Liver (tissue), 9 donors: ENCODE results near the gene UGT3A1. TPM values are rescaled to one million over a fixed set of nuclear protein-coding genes. Genes with fewer than 3 reads are reported as not detected.
A peak's percentile ranks its signal among the peaks of the same experiment; 100 is the strongest.
"Not testable (repeated sequence)": the region's sequence is repeated elsewhere in the genome, so short reads cannot be mapped to it uniquely, and the experiment has no call there.

Experiments used
- DNase-seq: peaks from one replicate; pipeline ENCODE4 v3.0.0-alpha.2; 2017; ENCODE audit warnings: low spot score
- H3K27ac ChIP-seq, 2 donors: one replicate each; pipeline ENCODE4 v1.7.0; 2013; ENCODE audit warnings: inconsistent platforms in 2 of 2, low read length in 2 of 2, control low read depth in 1 of 2, low read depth in 1 of 2, mild to moderate bottlenecking in 1 of 2
- H3K27me3 ChIP-seq, 4 donors: one replicate each; pipeline versions ENCODE4 v1.6.1 to v1.7.0; 2013; ENCODE audit warnings: low read length in 3 of 4, inconsistent platforms in 1 of 4, mild to moderate bottlenecking in 1 of 4, moderate library complexity in 1 of 4; ENCODE audit not compliant: control insufficient read depth in 4 of 4, insufficient read depth in 4 of 4
- H3K36me3 ChIP-seq, 4 donors: one replicate each; pipeline versions ENCODE4 v1.6.1 to v1.7.0; 2013; ENCODE audit warnings: low read length in 3 of 4, mild to moderate bottlenecking in 3 of 4, low read depth in 1 of 4, moderate library complexity in 1 of 4; ENCODE audit not compliant: control insufficient read depth in 4 of 4, insufficient read depth in 3 of 4
- H3K4me1 ChIP-seq, 4 donors: one replicate each; pipeline versions ENCODE4 v1.6.1 to v1.7.0; 2013; ENCODE audit warnings: low read length in 3 of 4, mild to moderate bottlenecking in 3 of 4, moderate library complexity in 1 of 4; ENCODE audit not compliant: control insufficient read depth in 4 of 4, insufficient read depth in 4 of 4
- H3K4me3 ChIP-seq, 3 donors: one replicate each; pipeline versions ENCODE4 v1.6.1 to v1.7.0; 2013; ENCODE audit warnings: low read length in 3 of 3, control low read depth in 1 of 3, low read depth in 1 of 3, mild to moderate bottlenecking in 1 of 3
- H3K9ac ChIP-seq, 2 donors: one replicate each; pipeline ENCODE4 v1.7.0; 2013; ENCODE audit warnings: low read length in 2 of 2, mild to moderate bottlenecking in 2 of 2, moderate library complexity in 2 of 2, control low read depth in 1 of 2, low read depth in 1 of 2
- H3K9me3 ChIP-seq, 4 donors: one replicate each; pipeline versions ENCODE4 v1.6.1 to v1.7.0; 2013; ENCODE audit warnings: low read length in 3 of 4; ENCODE audit not compliant: control insufficient read depth in 4 of 4
- ATF3 ChIP-seq: IDR thresholded peaks from 2 replicates; pipeline ENCODE4 v1.6.1; 2016; ENCODE audit warnings: antibody characterized with exemption
- CTCF ChIP-seq: fragments of 150-350 bp; IDR thresholded peaks from 2 replicates; pipeline ENCODE4 v1.5.1; 2017; ENCODE audit warnings: improper control_type of control experiment, low read depth, low read length; ENCODE audit not compliant: missing input control
- EGR1 ChIP-seq, 2 donors: IDR thresholded peaks; 2 replicates each; pipeline ENCODE4 v1.6.1; 2016 to 2018; ENCODE audit warnings: antibody characterized with exemption in 2 of 2, low read depth in 2 of 2
- FOXA1 ChIP-seq: IDR thresholded peaks from 2 replicates; pipeline ENCODE4 v1.6.1; 2016; ENCODE audit warnings: antibody characterized with exemption
- FOXA2 ChIP-seq: IDR thresholded peaks from 2 replicates; pipeline ENCODE4 v1.6.1; 2016; ENCODE audit warnings: antibody characterized with exemption
- GABPA ChIP-seq, 2 donors: IDR thresholded peaks in 1 of 2; conservative IDR thresholded peaks in 1 of 2; 2 replicates each; pipeline ENCODE4 v1.6.1; 2016; ENCODE audit warnings: antibody characterized with exemption in 2 of 2, mild to moderate bottlenecking in 1 of 2, moderate library complexity in 1 of 2
- HNF4A ChIP-seq, 2 donors: conservative IDR thresholded peaks; 2 replicates each; pipeline ENCODE4 v1.6.1; 2016; ENCODE audit warnings: antibody characterized with exemption in 2 of 2, mild to moderate bottlenecking in 2 of 2
- JUND ChIP-seq, 2 donors: IDR thresholded peaks; 2 replicates each; pipeline ENCODE4 v1.6.1; 2016; ENCODE audit warnings: antibody characterized with exemption in 2 of 2
- MAX ChIP-seq: IDR thresholded peaks from 2 replicates; pipeline ENCODE4 v1.6.1; 2016; ENCODE audit warnings: antibody characterized with exemption
- NR2F2 ChIP-seq: IDR thresholded peaks from 2 replicates; pipeline ENCODE4 v1.6.1; 2016; ENCODE audit warnings: antibody characterized with exemption
- RAD21 ChIP-seq, 2 donors: IDR thresholded peaks; 2 replicates each; pipeline ENCODE4 v1.6.1; 2016; ENCODE audit warnings: antibody characterized with exemption in 2 of 2, mild to moderate bottlenecking in 2 of 2
- REST ChIP-seq: IDR thresholded peaks from 2 replicates; pipeline ENCODE4 v1.6.1; 2016; ENCODE audit warnings: antibody characterized with exemption, mild to moderate bottlenecking
- RXRA ChIP-seq, 2 donors: IDR thresholded peaks; 2 replicates each; pipeline ENCODE4 v1.6.1; 2017 to 2018; ENCODE audit warnings: antibody characterized with exemption in 2 of 2, mild to moderate bottlenecking in 1 of 2
- SP1 ChIP-seq: IDR thresholded peaks from 2 replicates; pipeline ENCODE4 v1.6.1; 2018; ENCODE audit warnings: antibody characterized with exemption, mild to moderate bottlenecking
- TAF1 ChIP-seq: conservative IDR thresholded peaks from 2 replicates; pipeline ENCODE4 v1.6.1; 2016; ENCODE audit warnings: antibody characterized with exemption, mild to moderate bottlenecking
- YY1 ChIP-seq: IDR thresholded peaks from 2 replicates; pipeline ENCODE4 v1.6.1; 2016; ENCODE audit warnings: antibody characterized with exemption, mild to moderate bottlenecking
- whole genome bisulfite sequencing: extraction: QIAGEN DNeasy Blood & Tissue Kit; methylation state at CpG from one replicate; pipeline ENCODE4 v1.1.7; 2013; 5-methylcytosine and 5-hydroxymethylcytosine counted together
- polyA plus RNA-seq, 2 donors: library from polyadenylated mRNA; stranded (reverse) in 1 of 2; unstranded in 1 of 2; fragments of 200-250 nt in 1 of 2; fragments of >200 nt in 1 of 2; fragmentation: Nextera tagmentation in 1 of 2; extraction: Ambion mirVana in 1 of 2; gene quantifications; one replicate each; pipeline versions ENCODE4 v1.2.1 to v1.2.3, GENCODE V29; 2013 to 2015
- total RNA-seq, 2 donors: library from RNA; depleted of rRNA; stranded (reverse); fragments of >200 nt; gene quantifications; one replicate each; pipeline ENCODE4 v1.2.3, GENCODE V29; 2014
- TF ChIP-seq, protein P1 (sequence below): IDR thresholded peaks from 2 replicates; pipeline ENCODE4 v1.6.1; 2016; ENCODE audit warnings: antibody characterized with exemption
- donor health status: healthy.
- donor health status: healthy.
- donor health status: healthy.
- donor health status: healthy.
- donor health status: healthy.

UGT3A1 gene
- total and polyA plus RNA-seq, 4 donors: 0.28 to 60.6 (median 21.0) TPM

DNA sequence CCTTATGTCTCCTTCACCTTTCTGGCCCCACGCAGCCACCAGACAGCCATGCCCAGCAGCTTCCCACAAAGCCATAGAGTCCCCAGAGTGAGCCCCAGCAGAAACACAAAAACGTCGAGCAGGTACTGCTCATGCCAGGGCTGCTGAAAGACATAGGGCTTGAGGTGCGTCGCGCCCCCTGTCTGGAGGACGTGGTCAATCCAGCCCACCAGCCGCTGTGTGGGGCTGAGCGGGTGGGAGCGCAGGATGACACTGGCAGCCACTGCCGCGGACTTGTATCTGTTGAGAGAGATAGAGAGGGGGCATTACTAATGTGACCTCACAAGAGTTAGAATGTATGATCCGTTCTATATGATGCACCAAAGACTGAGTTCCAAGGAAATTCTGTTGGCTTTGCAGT, 44.5 kb upstream of the UGT3A1 start:
- H3K9ac ChIP-seq: no peak overlapping the region
- H3K36me3 ChIP-seq: no peaks in the 10 kb centered on the region
- WGBS: 94% methylated on average over 13 of the region's 13 CpGs
- no peak for DNase-seq
- H3K27ac ChIP-seq: no peak overlapping the region
- TF ChIP-seq NR2F2 (no peak), CTCF (no peak), GABPA (IDR thresholded peaks at IDR 0.05 in 1 of 2, conservative IDR thresholded peaks at IDR 0.05 in 1 of 2) (no peak), EGR1 (IDR thresholded peaks at IDR 0.05; ENCODE audit: low read depth in 2 of 2) (no peak), ATF3 (no peak), FOXA2 (no peak), JUND (IDR thresholded peaks at IDR 0.05) (no peak), REST (no peak), RAD21 (IDR thresholded peaks at IDR 0.05) (no peak)
- no peaks in the 10 kb centered on the region for H3K9me3 ChIP-seq
- no peak overlapping the region for H3K4me3 ChIP-seq
- no peaks in the 10 kb centered on the region for H3K4me1 ChIP-seq
- H3K27me3 ChIP-seq: no peaks in the 10 kb centered on the region

DNA sequence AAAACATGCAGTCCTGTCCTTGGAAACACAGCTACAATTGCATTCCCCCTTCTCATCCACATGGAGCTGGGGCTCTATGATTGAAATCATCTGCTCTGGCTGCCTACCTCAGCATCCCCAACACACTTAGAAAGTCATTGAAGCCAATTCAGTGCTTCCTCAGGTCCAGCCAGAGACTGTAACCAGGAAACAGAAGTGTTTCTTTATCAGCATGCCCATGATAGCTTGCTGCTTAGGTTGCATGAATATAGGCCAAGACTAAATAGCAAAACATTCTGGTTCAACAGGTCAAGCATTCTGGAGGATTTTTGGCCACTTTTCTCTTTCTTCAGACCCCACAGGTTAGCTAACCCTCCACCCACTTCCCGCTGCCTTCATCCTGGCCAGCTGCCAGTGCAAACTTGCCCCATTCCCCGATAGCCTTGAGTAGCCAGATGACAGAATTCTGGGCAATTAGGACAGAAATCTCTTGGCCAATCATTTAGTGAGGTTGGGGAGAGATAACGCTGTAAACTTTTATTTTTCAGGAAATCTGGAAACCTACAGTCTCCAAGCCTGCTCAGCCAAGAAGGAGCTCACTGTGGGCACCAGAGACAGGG, 43.4 kb upstream of the UGT3A1 start:
- not testable (repeated sequence) for H3K9me3 ChIP-seq, H3K9ac ChIP-seq, H3K4me3 ChIP-seq, DNase-seq, H3K36me3 ChIP-seq, H3K27ac ChIP-seq, H3K27me3 ChIP-seq, H3K4me1 ChIP-seq
- peak in 1 of 2 donors; percentile 7 for TF ChIP-seq RAD21 (IDR thresholded peaks at IDR 0.05)
- WGBS: 19% methylated on average over 3 of the region's 3 CpGs

- no peak for DNase-seq
- no peak overlapping the region for H3K4me3 ChIP-seq
- no peaks in the 10 kb centered on the region for H3K4me1 ChIP-seq
- H3K27ac ChIP-seq: no peak overlapping the region
- WGBS: 94% methylated on average over 1 of the region's 1 CpG
- no peaks in the 10 kb centered on the region for H3K36me3 ChIP-seq
- H3K9me3 ChIP-seq: no peaks in the 10 kb centered on the region
- no peaks in the 10 kb centered on the region for H3K27me3 ChIP-seq
- H3K9ac ChIP-seq: no peak overlapping the region
- TF ChIP-seq RXRA (IDR thresholded peaks at IDR 0.05) (no peak), MAX (no peak), EGR1 (IDR thresholded peaks at IDR 0.05; ENCODE audit: low read depth in 2 of 2) (no peak), NR2F2 (no peak), YY1 (no peak), SP1 (no peak), GABPA (IDR thresholded peaks at IDR 0.05 in 1 of 2, conservative IDR thresholded peaks at IDR 0.05 in 1 of 2) (no peak), ATF3 (no peak), FOXA1 (no peak), HNF4A (conservative IDR thresholded peaks at IDR 0.05) (no peak), FOXA2 (no peak), TAF1 (no peak), CTCF (no peak)
- TF ChIP-seq, protein P1, sequence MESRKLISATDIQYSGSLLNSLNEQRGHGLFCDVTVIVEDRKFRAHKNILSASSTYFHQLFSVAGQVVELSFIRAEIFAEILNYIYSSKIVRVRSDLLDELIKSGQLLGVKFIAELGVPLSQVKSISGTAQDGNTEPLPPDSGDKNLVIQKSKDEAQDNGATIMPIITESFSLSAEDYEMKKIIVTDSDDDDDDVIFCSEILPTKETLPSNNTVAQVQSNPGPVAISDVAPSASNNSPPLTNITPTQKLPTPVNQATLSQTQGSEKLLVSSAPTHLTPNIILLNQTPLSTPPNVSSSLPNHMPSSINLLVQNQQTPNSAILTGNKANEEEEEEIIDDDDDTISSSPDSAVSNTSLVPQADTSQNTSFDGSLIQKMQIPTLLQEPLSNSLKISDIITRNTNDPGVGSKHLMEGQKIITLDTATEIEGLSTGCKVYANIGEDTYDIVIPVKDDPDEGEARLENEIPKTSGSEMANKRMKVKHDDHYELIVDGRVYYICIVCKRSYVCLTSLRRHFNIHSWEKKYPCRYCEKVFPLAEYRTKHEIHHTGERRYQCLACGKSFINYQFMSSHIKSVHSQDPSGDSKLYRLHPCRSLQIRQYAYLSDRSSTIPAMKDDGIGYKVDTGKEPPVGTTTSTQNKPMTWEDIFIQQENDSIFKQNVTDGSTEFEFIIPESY: no peak
Measured at GRCh38 chr5:36033486-36033885, 42.3 kb upstream of the UGT3A1 start.
